ENCODE data around the gene EME2. TPM values are rescaled to one million over a fixed set of nuclear protein-coding genes. Genes with fewer than 3 reads are reported as not detected.
A peak's percentile ranks its signal among the peaks of the same experiment; 100 is the strongest.

Gene EME2
- total RNA-seq, 6 donors from 2014 or later: 10.8 to 87.0 (median 21.5) TPM

GRCh38 chr16:1791943-1792812, 19.6 kb downstream of the EME2 start:
- DNase-seq (peak in 1 of 2 donors; percentile 76), ATAC-seq (ENCODE audit: low FRiP score in 2 of 2) (no peak)
- Histone ChIP-seq H3K9me3 (no peaks in the 10 kb centered on the region), H3K36me3 (peaks cover 3 to 50% (median 35%) of the 10 kb centered on the region in 4 donors), H3K27me3 (no peaks in the 10 kb centered on the region), H3K27ac (no peak overlapping the region), H3K4me1 (peaks cover 0 to 22% (median 7%) of the 10 kb centered on the region in 4 donors), H3K4me3 (no peak overlapping the region)
- TF ChIP-seq CTCF (IDR thresholded peaks at IDR 0.05) (no peak), POLR2A (IDR thresholded peaks at IDR 0.05) (no peak), POLR2AphosphoS5 (IDR thresholded peaks at IDR 0.05) (no peak), EP300 (IDR thresholded peaks at IDR 0.05) (no peak)
- 89 to 95% methylated on average over 14 to 44 of the region's 59 CpGs for WGBS, 2 donors

- DNase-seq (peak in 1 of 2 donors; percentile 80), ATAC-seq (ENCODE audit: low FRiP score in 2 of 2) (no peak)
- Histone ChIP-seq H3K27me3 (no peaks in the 10 kb centered on the region), H3K27ac (peak overlapping the region in 3 of 4 donors; percentile 30 to 45 (median 42)), H3K36me3 (peaks cover 3 to 42% (median 28%) of the 10 kb centered on the region in 4 donors), H3K4me3 (peak overlapping the region in 3 of 4 donors; percentile 12 to 41 (median 40)), H3K9me3 (peaks cover 0 to 6% (median 0%) of the 10 kb centered on the region in 4 donors), H3K4me1 (peaks cover 0 to 22% (median 7%) of the 10 kb centered on the region in 4 donors)
- WGBS, 2 donors: 80 to 88% methylated on average over 2 to 33 of the region's 33 CpGs
- no peak for TF ChIP-seq EP300 (IDR thresholded peaks at IDR 0.05)
- TF ChIP-seq CTCF (IDR thresholded peaks at IDR 0.05): no peak
- TF ChIP-seq POLR2A (IDR thresholded peaks at IDR 0.05): no peak
- no peak for TF ChIP-seq POLR2AphosphoS5 (IDR thresholded peaks at IDR 0.05)
These were observed 20.4 kb downstream of the EME2 start for GRCh38 chr16:1792836-1793577.

GRCh38 chr16:1793578-1794220, 21.1 kb downstream of the EME2 start, which contains the start of gene IGFALS:
Gene IGFALS (minus strand): TSS chr16:1793705. CDS start chr16:1793652, 53 bp downstream.
- peaks cover 2 to 35% (median 22%) of the 10 kb centered on the region in 4 donors for H3K36me3 ChIP-seq
- WGBS, 2 donors: 74 to 95% methylated on average over 7 to 16 of the region's 28 CpGs
- H3K4me3 ChIP-seq: peak within 1 kb of the TSS in 3 of 4 donors; percentile 12 to 41 (median 40)
- no peaks in the 10 kb centered on the region for H3K27me3 ChIP-seq
- peak; percentile 52 to 87 for DNase-seq
- peak within 1 kb of the TSS; percentile 30 to 47 (median 44) for H3K27ac ChIP-seq
- H3K9me3 ChIP-seq: peaks cover 0 to 8% (median 0%) of the 10 kb centered on the region in 4 donors
- TF ChIP-seq POLR2A (IDR thresholded peaks at IDR 0.05) (peak in 1 of 4 donors; percentile 17), EP300 (IDR thresholded peaks at IDR 0.05) (no peak), CTCF (IDR thresholded peaks at IDR 0.05) (no peak), POLR2AphosphoS5 (IDR thresholded peaks at IDR 0.05) (no peak)
- peaks cover 0 to 22% (median 7%) of the 10 kb centered on the region in 4 donors for H3K4me1 ChIP-seq
- peak; percentile 23 to 50 for ATAC-seq (ENCODE audit: low FRiP score in 2 of 2)

GRCh38 chr16:1794221-1794871, 21.7 kb downstream of the EME2 start:
- peak overlapping the region in 3 of 4 donors; percentile 12 to 41 (median 40) for H3K4me3 ChIP-seq
- DNase-seq: peak; percentile 72 to 78
- TF ChIP-seq CTCF (IDR thresholded peaks at IDR 0.05) (no peak), POLR2AphosphoS5 (IDR thresholded peaks at IDR 0.05) (no peak), POLR2A (IDR thresholded peaks at IDR 0.05) (peak in 1 of 4 donors; percentile 36), EP300 (IDR thresholded peaks at IDR 0.05) (no peak)
- WGBS, 2 donors: 52 to 75% methylated on average over 11 to 17 of the region's 18 CpGs
- H3K9me3 ChIP-seq: peaks cover 0 to 8% (median 0%) of the 10 kb centered on the region in 4 donors
- ATAC-seq (ENCODE audit: low FRiP score in 2 of 2): peak; percentile 26 to 71
- H3K36me3 ChIP-seq: peaks cover 0 to 28% (median 16%) of the 10 kb centered on the region in 4 donors
- no peaks in the 10 kb centered on the region for H3K27me3 ChIP-seq
- peaks cover 0 to 22% (median 7%) of the 10 kb centered on the region in 4 donors for H3K4me1 ChIP-seq
- peak overlapping the region; percentile 24 to 47 (median 44) for H3K27ac ChIP-seq

Measured in upper lobe of left lung (tissue), 6 donors.